GM12872 (cell line): ENCODE results near the gene UST.
A peak's percentile ranks its signal among the peaks of the same experiment; 100 is the strongest.

Experiments used
- TF ChIP-seq, protein P1 (sequence below): IDR thresholded peaks from 3 replicates; pipeline ENCODE4 v1.5.1; 2011; ENCODE audit warnings: low read depth, mild to moderate bottlenecking, low read length, moderate library complexity; ENCODE audit not compliant: insufficient read depth

The UST gene, protein sequence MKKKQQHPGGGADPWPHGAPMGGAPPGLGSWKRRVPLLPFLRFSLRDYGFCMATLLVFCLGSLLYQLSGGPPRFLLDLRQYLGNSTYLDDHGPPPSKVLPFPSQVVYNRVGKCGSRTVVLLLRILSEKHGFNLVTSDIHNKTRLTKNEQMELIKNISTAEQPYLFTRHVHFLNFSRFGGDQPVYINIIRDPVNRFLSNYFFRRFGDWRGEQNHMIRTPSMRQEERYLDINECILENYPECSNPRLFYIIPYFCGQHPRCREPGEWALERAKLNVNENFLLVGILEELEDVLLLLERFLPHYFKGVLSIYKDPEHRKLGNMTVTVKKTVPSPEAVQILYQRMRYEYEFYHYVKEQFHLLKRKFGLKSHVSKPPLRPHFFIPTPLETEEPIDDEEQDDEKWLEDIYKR

DNA sequence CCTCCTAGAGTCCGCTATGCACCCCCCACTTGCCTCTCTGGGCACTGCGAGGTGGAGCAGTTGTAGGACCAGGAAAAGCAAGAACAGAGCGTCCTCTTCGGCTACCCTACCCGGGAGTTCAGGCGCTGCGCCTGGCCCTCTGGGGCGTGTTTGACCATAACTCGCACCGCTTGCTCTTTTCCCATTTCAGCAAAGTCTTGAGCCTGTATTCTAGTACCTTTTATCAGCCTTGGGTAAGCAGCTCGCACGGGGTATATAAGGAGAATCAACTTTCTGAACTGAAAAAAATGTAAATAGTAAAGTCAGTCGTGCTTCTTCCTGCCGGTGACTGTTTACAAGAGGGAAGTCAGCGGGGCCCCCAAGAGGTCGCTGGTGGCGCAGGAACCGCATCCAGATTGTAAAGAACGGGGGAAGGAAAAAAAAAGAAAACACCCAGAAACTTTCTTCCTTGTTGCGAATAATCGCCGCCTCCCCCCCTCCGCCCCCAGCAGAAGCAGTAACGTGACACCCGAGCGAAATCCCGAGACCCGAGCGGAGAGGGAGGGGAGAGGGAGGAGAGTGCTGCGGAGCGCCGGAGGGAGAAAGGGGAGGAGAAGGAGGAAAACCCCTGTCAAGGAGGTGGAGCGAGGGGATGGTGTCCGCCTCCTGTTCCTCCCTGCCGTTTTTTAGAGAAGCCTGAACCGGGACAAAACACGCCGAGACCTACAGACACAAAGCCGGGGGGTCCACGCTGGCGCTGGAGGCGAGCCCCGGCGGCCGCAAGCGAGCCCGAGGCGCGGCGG, at the start of gene UST:
Gene UST, plus strand, starts transcription at position 668 of the 782 bp plus-strand sequence. CDS start 401 bp downstream, outside the sequence.
- TF ChIP-seq, protein P1, sequence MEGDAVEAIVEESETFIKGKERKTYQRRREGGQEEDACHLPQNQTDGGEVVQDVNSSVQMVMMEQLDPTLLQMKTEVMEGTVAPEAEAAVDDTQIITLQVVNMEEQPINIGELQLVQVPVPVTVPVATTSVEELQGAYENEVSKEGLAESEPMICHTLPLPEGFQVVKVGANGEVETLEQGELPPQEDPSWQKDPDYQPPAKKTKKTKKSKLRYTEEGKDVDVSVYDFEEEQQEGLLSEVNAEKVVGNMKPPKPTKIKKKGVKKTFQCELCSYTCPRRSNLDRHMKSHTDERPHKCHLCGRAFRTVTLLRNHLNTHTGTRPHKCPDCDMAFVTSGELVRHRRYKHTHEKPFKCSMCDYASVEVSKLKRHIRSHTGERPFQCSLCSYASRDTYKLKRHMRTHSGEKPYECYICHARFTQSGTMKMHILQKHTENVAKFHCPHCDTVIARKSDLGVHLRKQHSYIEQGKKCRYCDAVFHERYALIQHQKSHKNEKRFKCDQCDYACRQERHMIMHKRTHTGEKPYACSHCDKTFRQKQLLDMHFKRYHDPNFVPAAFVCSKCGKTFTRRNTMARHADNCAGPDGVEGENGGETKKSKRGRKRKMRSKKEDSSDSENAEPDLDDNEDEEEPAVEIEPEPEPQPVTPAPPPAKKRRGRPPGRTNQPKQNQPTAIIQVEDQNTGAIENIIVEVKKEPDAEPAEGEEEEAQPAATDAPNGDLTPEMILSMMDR: peak; percentile 55

GRCh38 chr6:148697895-148698440, 48.9 kb upstream of the UST start:
- TF ChIP-seq, protein P1: no peak

DNA sequence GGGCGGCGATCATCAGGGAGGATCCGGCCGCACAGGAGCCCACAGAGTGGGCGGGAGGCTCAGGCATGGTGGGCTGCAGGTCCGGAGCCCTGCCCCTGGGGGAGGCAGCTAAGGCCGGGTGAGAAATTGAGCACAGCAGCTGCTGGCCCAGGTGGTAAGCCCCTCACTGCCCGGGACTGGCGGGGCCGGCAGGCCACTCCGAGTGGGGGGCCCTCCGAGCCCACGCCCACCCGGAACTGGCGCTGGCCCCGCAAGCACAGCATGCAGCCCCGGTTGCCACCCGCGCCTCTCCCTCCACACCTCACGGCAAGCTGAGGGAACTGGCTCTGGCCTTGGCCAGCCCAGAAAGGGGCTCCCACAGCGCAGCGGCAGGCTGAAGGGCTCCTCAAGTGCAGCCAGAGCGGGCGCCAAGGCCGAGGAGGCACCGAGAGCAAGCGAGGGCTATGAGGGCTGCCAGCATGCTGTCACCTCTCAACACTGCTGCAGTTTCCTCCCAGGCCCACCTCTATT, 48.1 kb upstream of the UST start:
- TF ChIP-seq, protein P1: no peak

DNA sequence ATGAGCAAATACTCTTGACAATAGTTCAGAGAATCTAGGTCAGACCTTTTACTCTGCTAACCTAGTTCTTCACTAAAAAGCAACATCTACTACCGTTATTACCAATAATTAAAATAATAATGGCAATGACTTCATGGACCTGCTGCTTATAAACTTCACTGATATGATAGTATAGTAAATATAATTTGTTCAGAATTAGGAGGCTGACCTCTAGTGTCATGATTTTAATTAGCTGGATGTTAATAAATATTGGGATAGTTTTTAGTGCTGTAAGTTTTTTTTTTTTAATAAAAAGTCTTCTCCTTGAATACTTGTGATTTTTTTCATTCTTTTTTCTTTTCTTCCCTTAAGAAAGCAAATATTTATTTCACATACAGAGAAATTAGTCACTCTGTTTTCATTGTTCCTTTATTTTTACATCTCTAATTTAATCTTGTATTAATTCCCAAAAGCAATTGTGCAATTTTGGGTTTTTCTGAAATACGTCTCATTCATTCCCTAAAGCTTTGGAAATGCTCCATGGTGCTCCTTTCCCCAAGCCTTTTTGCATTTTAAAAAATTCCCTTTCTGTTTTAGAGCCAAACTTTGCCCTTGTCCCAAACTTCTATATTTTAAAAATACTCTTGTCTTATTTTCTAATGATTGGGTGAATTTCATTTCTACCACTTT, 46.6 kb upstream of the UST start:
- TF ChIP-seq, protein P1: no peak

DNA sequence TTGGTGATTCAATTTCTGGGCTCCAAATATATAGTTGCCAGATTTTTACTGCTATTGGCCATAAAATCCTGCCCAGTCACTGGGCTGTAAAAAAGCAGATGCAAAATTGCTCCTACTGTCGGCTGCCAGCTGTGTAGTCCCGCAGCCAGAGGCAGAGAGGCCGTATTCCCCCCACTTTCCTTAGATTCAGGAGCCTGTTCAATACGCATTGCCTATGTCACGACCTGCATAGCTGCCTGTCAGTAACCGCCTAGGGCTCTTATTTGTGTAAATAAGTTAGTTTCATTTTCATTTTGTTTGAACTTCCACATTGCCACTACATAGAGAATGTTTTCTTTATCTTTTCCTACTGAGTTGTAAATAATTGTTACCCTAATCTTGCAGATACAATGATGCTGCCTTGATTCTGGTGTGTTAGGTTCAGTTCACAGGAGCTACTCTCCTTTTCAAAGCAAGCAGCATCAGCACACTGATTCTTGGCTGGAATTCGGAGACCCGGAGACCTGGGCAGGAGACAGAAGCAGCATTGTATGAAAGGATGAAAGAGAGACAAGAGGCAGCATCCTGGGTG, 46.0 kb upstream of the UST start:
- TF ChIP-seq, protein P1: no peak

DNA sequence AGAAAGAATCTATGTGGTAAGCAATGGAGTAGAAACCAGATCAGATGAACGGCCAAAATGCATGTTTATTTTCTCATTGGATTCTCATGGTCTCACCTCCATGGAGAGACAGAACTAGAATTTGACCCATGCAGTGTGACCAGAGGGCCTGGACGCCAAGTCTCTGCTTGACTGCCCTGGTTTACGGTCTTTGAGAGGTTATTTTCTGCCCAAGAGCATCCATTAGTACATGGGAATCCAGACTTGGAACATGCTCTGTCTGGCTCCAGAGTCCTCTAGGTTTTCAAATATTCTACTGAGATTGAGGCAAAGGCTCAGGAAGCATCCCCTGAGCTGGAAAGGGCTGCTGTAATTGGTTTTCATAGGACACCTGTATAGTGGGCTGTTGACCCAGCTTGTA, 45.5 kb upstream of the UST start:
- TF ChIP-seq, protein P1: no peak
